Lower lobe of right lung (tissue), 2 donors: ENCODE results near the gene IFNL2. TPM values are rescaled to one million over a fixed set of nuclear protein-coding genes. Genes with fewer than 3 reads are reported as not detected.

Source experiments
- ATAC-seq, 2 donors: fragments of 200-7000 bp; cut with Tn5 transposase; one replicate each; pipeline ENCODE4 v1.9.1; 2020 to 2022; ENCODE audit warnings: mild to moderate bottlenecking in 2 of 2, moderate library complexity in 2 of 2
- DNase-seq: peaks from one replicate; pipeline ENCODE4 v3.0.0-alpha.2; 2020
- H3K27ac ChIP-seq: fragments of 200-600 bp; one replicate; pipeline ENCODE4 v1.8.0; 2022
- H3K27me3 ChIP-seq: fragments of 200-600 bp; one replicate; pipeline ENCODE4 v1.8.0; 2022; ENCODE audit warnings: low read depth
- H3K36me3 ChIP-seq: fragments of 200-600 bp; one replicate; pipeline ENCODE4 v1.8.0; 2022; ENCODE audit warnings: mild to moderate bottlenecking
- H3K4me1 ChIP-seq: fragments of 200-600 bp; one replicate; pipeline ENCODE4 v1.8.0; 2022
- H3K4me3 ChIP-seq: fragments of 200-600 bp; one replicate; pipeline ENCODE4 v1.8.0; 2022; ENCODE audit warnings: mild to moderate bottlenecking
- H3K9me3 ChIP-seq: fragments of 200-600 bp; one replicate; pipeline ENCODE4 v1.8.0; 2022
- intact Hi-C: fragments of 100-400 bp; cut with DNase I; formaldehyde crosslinking; loops from one replicate; pipeline ENCODE4 v1.11.0; 2022
- total RNA-seq: library from RNA; stranded (reverse); fragmentation: NEBNext Ultra II Directional; extraction: Animal tissue kit (Norgen Biotek cat#: 25700); gene quantifications from one replicate; pipeline ENCODE4 v1.2.1, GENCODE V29; 2021
- TF ChIP-seq, protein P1 (sequence below): fragments of 200-600 bp; IDR thresholded peaks from one replicate; pipeline ENCODE4 v1.8.0; 2022; ENCODE audit warnings: antibody characterized with exemption, mild to moderate bottlenecking
- donor health status: DM: no; HTN: yes; CAD: no; lungs with severe emphysema.

The IFNL2 gene
- total RNA-seq, 1 donor from 2014 or later = not detected

GRCh38 chr19:39296906-39297305 is 28.7 kb downstream of the IFNL2 start:
- no peak for ATAC-seq

DNA sequence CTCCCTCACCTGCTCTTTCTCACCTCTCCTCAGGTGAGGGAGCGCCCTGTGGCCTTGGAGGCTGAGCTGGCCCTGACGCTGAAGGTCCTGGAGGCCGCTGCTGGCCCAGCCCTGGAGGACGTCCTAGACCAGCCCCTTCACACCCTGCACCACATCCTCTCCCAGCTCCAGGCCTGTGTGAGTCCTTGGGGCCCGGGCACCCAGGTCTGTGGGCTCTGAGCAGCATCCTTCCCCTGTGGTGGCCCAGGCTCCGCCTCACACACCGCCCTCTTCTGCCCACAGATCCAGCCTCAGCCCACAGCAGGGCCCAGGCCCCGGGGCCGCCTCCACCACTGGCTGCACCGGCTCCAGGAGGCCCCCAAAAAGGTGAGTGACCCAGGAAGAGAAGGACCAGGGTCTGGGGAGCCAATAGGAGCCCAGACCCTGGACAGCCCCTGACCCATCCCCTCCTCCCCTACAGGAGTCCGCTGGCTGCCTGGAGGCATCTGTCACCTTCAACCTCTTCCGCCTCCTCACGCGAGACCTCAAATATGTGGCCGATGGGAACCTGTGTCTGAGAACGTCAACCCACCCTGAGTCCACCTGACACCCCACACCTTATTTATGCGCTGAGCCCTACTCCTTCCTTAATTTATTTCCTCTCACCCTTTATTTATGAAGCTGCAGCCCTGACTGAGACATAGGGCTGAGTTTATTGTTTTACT is 29.9 kb downstream of the IFNL2 start:
- H3K4me3 ChIP-seq = no peak overlapping the region
- TF ChIP-seq, protein P1, sequence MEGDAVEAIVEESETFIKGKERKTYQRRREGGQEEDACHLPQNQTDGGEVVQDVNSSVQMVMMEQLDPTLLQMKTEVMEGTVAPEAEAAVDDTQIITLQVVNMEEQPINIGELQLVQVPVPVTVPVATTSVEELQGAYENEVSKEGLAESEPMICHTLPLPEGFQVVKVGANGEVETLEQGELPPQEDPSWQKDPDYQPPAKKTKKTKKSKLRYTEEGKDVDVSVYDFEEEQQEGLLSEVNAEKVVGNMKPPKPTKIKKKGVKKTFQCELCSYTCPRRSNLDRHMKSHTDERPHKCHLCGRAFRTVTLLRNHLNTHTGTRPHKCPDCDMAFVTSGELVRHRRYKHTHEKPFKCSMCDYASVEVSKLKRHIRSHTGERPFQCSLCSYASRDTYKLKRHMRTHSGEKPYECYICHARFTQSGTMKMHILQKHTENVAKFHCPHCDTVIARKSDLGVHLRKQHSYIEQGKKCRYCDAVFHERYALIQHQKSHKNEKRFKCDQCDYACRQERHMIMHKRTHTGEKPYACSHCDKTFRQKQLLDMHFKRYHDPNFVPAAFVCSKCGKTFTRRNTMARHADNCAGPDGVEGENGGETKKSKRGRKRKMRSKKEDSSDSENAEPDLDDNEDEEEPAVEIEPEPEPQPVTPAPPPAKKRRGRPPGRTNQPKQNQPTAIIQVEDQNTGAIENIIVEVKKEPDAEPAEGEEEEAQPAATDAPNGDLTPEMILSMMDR = no peak
- H3K9me3 ChIP-seq = no peaks in the 10 kb centered on the region
- H3K36me3 ChIP-seq = no peaks in the 10 kb centered on the region
- no peaks in the 10 kb centered on the region for H3K4me1 ChIP-seq
- DNase-seq = peak; percentile 55
- ATAC-seq = peak; percentile 69 to 87
- peaks cover 4% of the 10 kb centered on the region for H3K27me3 ChIP-seq
- intact Hi-C loops = no loop called here
- no peak overlapping the region for H3K27ac ChIP-seq

More at GRCh38 chr19:39296906-39297305, 28.7 kb downstream of the IFNL2 start:
- Histone ChIP-seq H3K36me3 (no peaks in the 10 kb centered on the region), H3K27me3 (peaks cover 4% of the 10 kb centered on the region), H3K27ac (no peak overlapping the region), H3K4me3 (no peak overlapping the region), H3K4me1 (no peaks in the 10 kb centered on the region), H3K9me3 (no peaks in the 10 kb centered on the region)
- no peak for DNase-seq
- intact Hi-C loops = no loop called here
- TF ChIP-seq, protein P1 = no peak

DNA sequence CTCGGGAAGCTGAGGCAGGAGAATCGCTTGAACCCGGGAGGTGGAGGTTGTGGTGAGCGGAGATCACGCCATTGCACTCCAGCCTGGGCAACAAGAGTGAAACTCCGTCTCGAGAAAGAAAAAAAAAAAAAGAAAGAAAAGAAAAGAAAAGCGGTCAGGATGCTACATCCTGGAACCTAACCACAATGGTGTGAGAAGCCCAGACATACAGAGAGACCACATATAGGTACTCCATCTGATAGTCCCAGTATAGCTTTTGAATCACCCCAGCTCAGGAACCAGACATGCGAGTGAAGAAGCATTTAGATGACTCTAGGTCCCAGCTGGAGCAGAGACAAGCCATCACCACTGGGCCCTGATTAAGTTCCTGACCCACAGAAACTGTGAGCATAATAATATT is 31.2 kb downstream of the IFNL2 start:
- TF ChIP-seq, protein P1 = no peak
- ATAC-seq = no peak
- intact Hi-C loops = no loop called here

DNA sequence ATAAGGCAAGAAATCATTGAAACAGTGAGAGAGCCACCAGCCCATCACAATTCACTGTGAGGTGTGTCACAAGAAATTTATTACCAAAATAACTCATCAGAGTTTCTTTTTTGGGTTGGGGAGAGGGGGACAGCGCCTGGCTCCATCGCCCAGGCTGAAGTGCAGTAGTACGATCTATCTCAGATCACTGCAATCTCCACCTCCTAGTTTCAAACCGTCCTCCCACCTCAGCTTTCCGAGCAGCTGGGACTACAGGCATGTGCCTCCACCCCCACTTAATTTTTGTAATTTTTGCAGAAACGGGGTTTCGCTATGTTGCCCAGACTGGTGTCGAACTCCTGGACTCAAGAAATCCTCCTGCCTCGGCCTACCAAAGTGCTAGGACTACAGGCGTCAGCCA is 31.6 kb downstream of the IFNL2 start:
- TF ChIP-seq, protein P1 = no peak
- peaks cover 7% of the 10 kb centered on the region for H3K27me3 ChIP-seq
- H3K36me3 ChIP-seq = no peaks in the 10 kb centered on the region
- H3K9me3 ChIP-seq = no peaks in the 10 kb centered on the region
- intact Hi-C loops = no loop called here
- no peak for DNase-seq
- H3K4me3 ChIP-seq = no peak overlapping the region
- H3K27ac ChIP-seq = no peak overlapping the region
- no peak for ATAC-seq
- no peaks in the 10 kb centered on the region for H3K4me1 ChIP-seq

More for the DNA sequence above, 31.2 kb downstream of the IFNL2 start:
- no peaks in the 10 kb centered on the region for H3K4me1 ChIP-seq
- DNase-seq = no peak
- no peaks in the 10 kb centered on the region for H3K9me3 ChIP-seq
- peaks cover 6% of the 10 kb centered on the region for H3K27me3 ChIP-seq
- H3K4me3 ChIP-seq = no peak overlapping the region
- no peaks in the 10 kb centered on the region for H3K36me3 ChIP-seq
- H3K27ac ChIP-seq = no peak overlapping the region

- TF ChIP-seq, protein P1 = no peak
- no peaks in the 10 kb centered on the region for H3K4me1 ChIP-seq
- no peaks in the 10 kb centered on the region for H3K36me3 ChIP-seq
- DNase-seq = no peak
- H3K4me3 ChIP-seq = no peak overlapping the region
- H3K27ac ChIP-seq = no peak overlapping the region
- H3K9me3 ChIP-seq = no peaks in the 10 kb centered on the region
- intact Hi-C loops = no loop called here
- H3K27me3 ChIP-seq = peaks cover 12% of the 10 kb centered on the region
- ATAC-seq = no peak
These were observed 32.8 kb downstream of the IFNL2 start for GRCh38 chr19:39301021-39301420.
